KMS-11 (cell line): ENCODE measurements around the gene TPRG1.

Experiments
- H2AFZ ChIP-seq: fragments of 200-600 bp; sonication (generic); 2 replicates; pipeline ENCODE4 v1.6.1; 2016; ENCODE audit warnings: antibody characterized with exemption, mixed run types, low read depth
- H3K27ac ChIP-seq: fragments of 200-600 bp; sonication (generic); 2 replicates; pipeline ENCODE4 v1.6.1; 2016; ENCODE audit warnings: mild to moderate bottlenecking, mixed run types
- H3K27me3 ChIP-seq: fragments of 200-600 bp; sonication (generic); 2 replicates; pipeline ENCODE4 v1.6.1; 2017; ENCODE audit warnings: mild to moderate bottlenecking, low read depth, mixed run types, moderate library complexity; ENCODE audit not compliant: insufficient read depth
- H3K36me3 ChIP-seq: fragments of 200-600 bp; sonication (generic); 2 replicates; pipeline ENCODE4 v1.6.1; 2017; ENCODE audit warnings: mild to moderate bottlenecking, mixed run types; ENCODE audit not compliant: insufficient read depth
- H3K4me1 ChIP-seq: fragments of 200-600 bp; sonication (generic); 2 replicates; pipeline ENCODE4 v1.6.1; 2016; ENCODE audit warnings: mild to moderate bottlenecking, low read depth, mixed run types; ENCODE audit not compliant: poor library complexity, severe bottlenecking
- H3K4me2 ChIP-seq: fragments of 200-600 bp; sonication (generic); 2 replicates; pipeline ENCODE4 v1.7.0; 2016; ENCODE audit warnings: mild to moderate bottlenecking, mixed run types
- H3K4me3 ChIP-seq: fragments of 200-600 bp; sonication (generic); IDR thresholded peaks from 2 replicates; pipeline ENCODE4 v1.6.1; 2017; ENCODE audit warnings: low read depth, low read length, mixed read lengths; ENCODE audit not compliant: insufficient read depth
- H3K79me2 ChIP-seq: fragments of 200-600 bp; sonication (generic); 2 replicates; pipeline ENCODE4 v1.6.1; 2016; ENCODE audit warnings: low read depth, mixed run types; ENCODE audit not compliant: insufficient read depth
- H3K9ac ChIP-seq: fragments of 200-600 bp; sonication (generic); 2 replicates; pipeline ENCODE4 v1.6.1; 2016; ENCODE audit warnings: mild to moderate bottlenecking, mixed run types
- H4K20me1 ChIP-seq: fragments of 200-600 bp; sonication (generic); 2 replicates; pipeline ENCODE4 v1.6.1; 2016; ENCODE audit warnings: mild to moderate bottlenecking, mixed run types; ENCODE audit not compliant: insufficient read depth
- CTCF ChIP-seq: fragments of 200-600 bp; sonication (generic); conservative IDR thresholded peaks from 2 replicates; pipeline ENCODE4 v1.6.1; 2017; ENCODE audit warnings: low read depth, mild to moderate bottlenecking, antibody characterized with exemption, low read length, moderate library complexity, mixed read lengths

The TPRG1 gene

GRCh38 chr3:189331002-189331418, 159.2 kb downstream of the TPRG1 start:
- H3K9ac ChIP-seq = peak overlapping the region; percentile 8; the same call in 1 of the 2 replicates
- H3K4me1 ChIP-seq = peaks cover 41% of the 10 kb centered on the region
- peak overlapping the region; percentile 34; the same call in 1 of the 2 replicates for H2AFZ ChIP-seq
- H3K4me2 ChIP-seq = peak overlapping the region; percentile 53
- TF ChIP-seq CTCF = no peak
- no peaks in the 10 kb centered on the region for H4K20me1 ChIP-seq
- H3K27me3 ChIP-seq = no peaks in the 10 kb centered on the region
- peak overlapping the region; percentile 47 for H3K27ac ChIP-seq
- H3K79me2 ChIP-seq = no peaks in the 10 kb centered on the region
- H3K36me3 ChIP-seq = no peaks in the 10 kb centered on the region
- no peak overlapping the region for H3K4me3 ChIP-seq

- Histone ChIP-seq H3K9ac (no peak overlapping the region), H3K4me1 (peaks cover 30% of the 10 kb centered on the region), H3K4me2 (no peak overlapping the region), H3K4me3 (no peak overlapping the region), H3K27ac (no peak overlapping the region), H3K27me3 (no peaks in the 10 kb centered on the region), H2AFZ (no peak overlapping the region), H3K79me2 (no peaks in the 10 kb centered on the region), H3K36me3 (no peaks in the 10 kb centered on the region), H4K20me1 (no peaks in the 10 kb centered on the region)
- TF ChIP-seq CTCF = no peak
These were observed 162.5 kb downstream of the TPRG1 start for GRCh38 chr3:189334064-189334920.

GRCh38 chr3:189337673-189338091, 165.9 kb downstream of the TPRG1 start:
- no peak overlapping the region for H3K4me2 ChIP-seq
- H3K27me3 ChIP-seq = no peaks in the 10 kb centered on the region
- H3K27ac ChIP-seq = no peak overlapping the region
- H3K36me3 ChIP-seq = no peaks in the 10 kb centered on the region
- no peak overlapping the region for H3K4me3 ChIP-seq
- H4K20me1 ChIP-seq = no peaks in the 10 kb centered on the region
- H3K9ac ChIP-seq = no peak overlapping the region
- H3K4me1 ChIP-seq = no peaks in the 10 kb centered on the region
- H2AFZ ChIP-seq = no peak overlapping the region
- no peaks in the 10 kb centered on the region for H3K79me2 ChIP-seq
- no peak for TF ChIP-seq CTCF

- no peak overlapping the region for H3K4me2 ChIP-seq
- no peaks in the 10 kb centered on the region for H4K20me1 ChIP-seq
- no peaks in the 10 kb centered on the region for H3K79me2 ChIP-seq
- no peak for TF ChIP-seq CTCF
- H3K36me3 ChIP-seq = no peaks in the 10 kb centered on the region
- no peaks in the 10 kb centered on the region for H3K4me1 ChIP-seq
- H3K27me3 ChIP-seq = no peaks in the 10 kb centered on the region
- H2AFZ ChIP-seq = no peak overlapping the region
- H3K27ac ChIP-seq = no peak overlapping the region
- H3K4me3 ChIP-seq = no peak overlapping the region
- no peak overlapping the region for H3K9ac ChIP-seq
These were observed 166.6 kb downstream of the TPRG1 start for GRCh38 chr3:189338366-189338765.
